Dermis microvascular lymphatic vessel endothelial cell (primary cell): ENCODE data around the gene TIMM8B. TPM values are rescaled to one million over a fixed set of nuclear protein-coding genes. Genes with fewer than 3 reads are reported as not detected.
"Not testable (repeated sequence)": the region's sequence is repeated elsewhere in the genome, so short reads cannot be mapped to it uniquely, and the experiment has no call there.

ENCODE experiments used
- DNase-seq, 2 donors: peaks; one replicate each; pipeline versions ENCODE4 v3.0.0 to v3.0.0-alpha.2; 2010; ENCODE audit warnings: low read depth in 2 of 2
- total RNA-seq: library from RNA; depleted of rRNA; stranded (reverse); fragments of >200 nt; gene quantifications from 2 replicates; pipeline ENCODE4 v1.2.1, GENCODE V29; 2014

Gene TIMM8B
- total RNA-seq, 1 donor from 2014 or later, result 111 TPM

GRCh38 chr11:112082729-112083128 lies 3.8 kb downstream of the TIMM8B start:
- DNase-seq, result peak in 1 of 2 donors; percentile 5

DNA sequence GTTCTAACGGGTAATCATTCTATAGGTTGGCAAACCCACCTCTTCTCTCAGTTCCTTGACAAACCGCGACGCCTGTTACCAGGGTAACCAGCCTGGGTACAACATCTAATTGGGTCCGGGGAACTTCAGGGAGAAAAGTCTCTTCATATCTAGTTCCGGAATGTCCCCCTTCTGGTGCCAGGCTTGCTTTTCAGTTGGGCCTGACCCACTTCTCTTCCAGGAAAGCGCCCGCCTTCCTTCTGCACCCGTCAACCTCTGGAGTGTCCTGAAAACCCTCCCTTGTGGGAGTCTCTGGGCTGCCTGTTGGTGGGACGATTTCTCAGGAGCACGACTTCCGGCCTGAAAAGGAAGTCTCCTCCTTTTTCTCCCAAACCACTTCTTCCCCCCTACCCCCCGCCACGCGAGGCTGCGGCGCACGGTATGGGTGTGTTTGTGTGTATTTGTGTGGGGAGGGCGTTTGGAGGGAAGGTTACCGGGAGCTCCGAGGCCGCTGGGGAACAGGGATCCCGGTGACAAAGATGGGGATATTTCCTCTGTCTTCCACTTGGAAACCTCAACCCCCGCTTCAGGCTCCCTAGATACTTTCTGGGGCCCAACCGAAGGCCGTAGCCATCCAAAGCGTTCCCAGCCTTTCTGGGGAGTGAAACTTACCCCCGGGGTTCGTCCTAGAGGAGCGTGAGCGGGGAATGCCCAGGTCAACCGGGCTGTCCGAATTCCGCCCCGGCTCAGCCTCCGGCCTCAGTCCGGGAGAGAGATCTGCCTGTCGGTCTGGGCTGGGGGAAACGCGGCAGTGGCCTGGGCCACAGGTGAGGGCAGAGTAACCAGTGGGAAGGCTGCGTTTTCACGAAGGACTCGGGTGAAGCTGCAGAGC lies 12.4 kb downstream of the TIMM8B start, which contains the start of the genes NKAPD1 and PIH1D2:
NKAPD1 (plus strand) TSS at position 359 of the 871 bp plus-strand sequence. CDS start 1,276 bp downstream, outside the sequence.
PIH1D2 (minus strand) TSS at position 77 of the 871 bp plus-strand sequence. CDS start 843 bp downstream, outside the sequence.
- peak; percentile 80 to 88 for DNase-seq

- DNase-seq, result no peak
These were observed 23.6 kb downstream of the TIMM8B start for GRCh38 chr11:112062923-112063322.

- peak in 1 of 2 donors; percentile 8 for DNase-seq
These were observed 28.5 kb downstream of the TIMM8B start for GRCh38 chr11:112058103-112058502.

DNA sequence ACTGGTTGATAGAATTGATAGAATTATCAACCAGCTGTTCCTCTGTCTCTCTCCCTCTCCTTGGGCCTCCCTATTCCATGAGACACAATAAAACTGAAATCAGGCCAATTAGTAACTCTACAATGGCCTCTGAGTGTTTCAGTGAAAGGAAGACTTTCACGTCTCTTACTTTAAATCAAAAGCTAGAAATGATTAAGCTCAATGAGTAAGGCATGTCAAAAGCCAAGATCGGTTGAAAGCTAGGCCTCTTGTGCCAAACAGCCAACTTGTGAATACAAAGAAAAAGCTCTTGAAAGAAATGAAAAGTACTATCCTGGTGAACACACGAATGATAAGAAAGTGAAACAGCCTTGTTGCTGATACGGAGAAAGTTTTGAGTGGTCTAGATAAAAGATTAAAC lies 29.4 kb downstream of the TIMM8B start:
- DNase-seq, result no peak

- DNase-seq, result no peak
These were observed 34.8 kb downstream of the TIMM8B start for GRCh38 chr11:112051768-112052167.

GRCh38 chr11:112050721-112051120 lies 35.8 kb downstream of the TIMM8B start:
- no peak for DNase-seq

- DNase-seq, result no peak
These were observed 36.8 kb downstream of the TIMM8B start for GRCh38 chr11:112049777-112050176.

GRCh38 chr11:112048256-112048655 lies 38.3 kb downstream of the TIMM8B start:
- not testable (repeated sequence) for DNase-seq

DNA sequence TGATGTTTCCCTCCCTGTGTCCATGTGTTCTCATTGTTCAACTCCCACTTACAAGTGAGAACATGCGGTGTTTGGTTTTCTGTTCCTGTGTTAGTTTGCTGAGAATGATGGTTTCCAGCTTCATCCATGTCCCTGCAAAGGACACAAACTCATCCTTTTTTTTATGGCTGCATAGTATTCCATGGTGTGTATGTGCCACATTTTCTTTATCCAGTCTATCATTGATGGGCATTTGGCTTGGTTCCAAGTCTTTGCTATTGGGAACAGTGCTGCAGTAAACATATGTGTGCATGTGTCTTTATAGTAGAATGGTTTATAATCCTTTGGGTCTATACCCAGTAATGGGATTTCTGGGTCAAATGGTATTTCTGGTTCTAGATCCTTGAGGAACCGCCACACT lies 39.9 kb downstream of the TIMM8B start:
- not testable (repeated sequence) for DNase-seq

DNA sequence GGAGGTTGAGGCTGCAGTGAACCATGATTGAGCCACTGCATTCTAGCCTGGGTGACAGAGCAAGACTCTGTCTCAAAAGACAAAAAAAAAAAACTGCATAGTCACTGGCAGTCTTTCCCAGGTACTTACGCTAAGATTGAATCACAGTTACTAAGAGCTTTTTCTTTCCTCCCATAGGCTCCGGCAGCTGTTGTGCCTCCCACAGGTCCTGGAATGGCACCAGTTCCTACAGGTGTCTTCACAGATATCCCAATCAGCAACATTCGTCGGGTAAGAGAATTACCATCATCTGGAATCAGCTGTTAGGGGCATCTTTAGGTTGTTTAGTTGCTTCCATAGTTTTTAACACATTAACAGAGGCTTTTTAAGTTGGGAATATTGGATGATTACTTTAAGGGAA lies 41.6 kb downstream of the TIMM8B start:
- DNase-seq, result no peak

DNA sequence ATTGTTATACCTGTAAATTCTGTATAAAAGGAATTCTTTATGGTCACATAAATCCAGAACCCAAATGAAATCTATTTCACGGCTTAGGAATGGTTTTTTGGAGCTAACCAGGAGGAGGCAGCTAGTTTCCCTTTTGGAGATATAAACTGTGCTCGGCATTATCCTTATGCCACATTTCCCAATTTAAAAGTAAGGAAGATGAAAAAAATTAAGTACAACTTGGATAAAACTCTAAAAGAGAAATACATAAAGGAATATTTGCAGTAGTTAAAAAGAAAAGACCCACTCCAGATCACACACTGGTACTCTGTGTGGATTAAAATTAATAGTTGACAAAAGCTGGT lies 43.6 kb downstream of the TIMM8B start:
- DNase-seq, result no peak

GRCh38 chr11:112042161-112042960 lies 44.2 kb downstream of the TIMM8B start:
- DNase-seq, result peak in 1 of 2 donors; percentile 70

GRCh38 chr11:112037527-112037926 lies 49.0 kb downstream of the TIMM8B start:
- DNase-seq, result no peak

Other genes starting within 250 kb of the TIMM8B start
- gene ALG9, start 215.2 kb downstream of the TIMM8B start, total RNA-seq, result 19.5 and 20.7 TPM in 2 replicates
- gene FDXACB1, start 207.6 kb downstream of the TIMM8B start, total RNA-seq, result 1.3 and 1.4 TPM in 2 replicates
- 4.1 and 5.1 TPM in 2 replicates for gene CFAP68, start 207.2 kb downstream of the TIMM8B start, total RNA-seq
- 0.13 TPM in 2 replicates for gene CRYAB, start 175.0 kb downstream of the TIMM8B start, total RNA-seq
- gene HSPB2, start 174.0 kb downstream of the TIMM8B start, total RNA-seq, result not detected in 2 replicates
- gene C11orf52, start 167.8 kb downstream of the TIMM8B start, total RNA-seq, result 0.13 and 0.39 TPM in 2 replicates
- gene DIXDC1, start 149.4 kb downstream of the TIMM8B start, total RNA-seq, result 5.7 and 5.9 TPM in 2 replicates
- 22.8 and 30.0 TPM in 2 replicates for gene DLAT, start 61.3 kb downstream of the TIMM8B start, total RNA-seq
- gene PIH1D2, start 12.7 kb downstream of the TIMM8B start, total RNA-seq, result 0.51 and 1.2 TPM in 2 replicates
- 12.6 and 13.9 TPM in 2 replicates for gene NKAPD1, start 12.5 kb downstream of the TIMM8B start, total RNA-seq
- 179 and 235 TPM in 2 replicates for gene SDHD, start 117 bp upstream of the TIMM8B start, total RNA-seq
- not detected in 2 replicates for gene IL18, start 77.3 kb upstream of the TIMM8B start, total RNA-seq
- not detected in 2 replicates for gene TEX12, start 80.6 kb upstream of the TIMM8B start, total RNA-seq
- gene BCO2, start 88.8 kb upstream of the TIMM8B start, total RNA-seq, result 0.13 and 0.63 TPM in 2 replicates
- 21.0 and 24.8 TPM in 2 replicates for gene PTS, start 139.7 kb upstream of the TIMM8B start, total RNA-seq
- gene PLET1, start 174.1 kb upstream of the TIMM8B start, total RNA-seq, result not detected in 2 replicates